Dermis blood vessel endothelial cell (primary cell): ENCODE data around the gene C1R. TPM values are rescaled to one million over a fixed set of nuclear protein-coding genes. Genes with fewer than 3 reads are reported as not detected.

Source experiments
- DNase-seq: peaks from one replicate; pipeline ENCODE4 v3.0.0; 2010
- total RNA-seq: library from RNA; depleted of rRNA; stranded (reverse); fragments of >200 nt; gene quantifications from 2 replicates; pipeline ENCODE4 v1.2.3, GENCODE V29; 2014

C1R gene
- total RNA-seq, 1 donor from 2014 or later = 2.0 TPM

DNA sequence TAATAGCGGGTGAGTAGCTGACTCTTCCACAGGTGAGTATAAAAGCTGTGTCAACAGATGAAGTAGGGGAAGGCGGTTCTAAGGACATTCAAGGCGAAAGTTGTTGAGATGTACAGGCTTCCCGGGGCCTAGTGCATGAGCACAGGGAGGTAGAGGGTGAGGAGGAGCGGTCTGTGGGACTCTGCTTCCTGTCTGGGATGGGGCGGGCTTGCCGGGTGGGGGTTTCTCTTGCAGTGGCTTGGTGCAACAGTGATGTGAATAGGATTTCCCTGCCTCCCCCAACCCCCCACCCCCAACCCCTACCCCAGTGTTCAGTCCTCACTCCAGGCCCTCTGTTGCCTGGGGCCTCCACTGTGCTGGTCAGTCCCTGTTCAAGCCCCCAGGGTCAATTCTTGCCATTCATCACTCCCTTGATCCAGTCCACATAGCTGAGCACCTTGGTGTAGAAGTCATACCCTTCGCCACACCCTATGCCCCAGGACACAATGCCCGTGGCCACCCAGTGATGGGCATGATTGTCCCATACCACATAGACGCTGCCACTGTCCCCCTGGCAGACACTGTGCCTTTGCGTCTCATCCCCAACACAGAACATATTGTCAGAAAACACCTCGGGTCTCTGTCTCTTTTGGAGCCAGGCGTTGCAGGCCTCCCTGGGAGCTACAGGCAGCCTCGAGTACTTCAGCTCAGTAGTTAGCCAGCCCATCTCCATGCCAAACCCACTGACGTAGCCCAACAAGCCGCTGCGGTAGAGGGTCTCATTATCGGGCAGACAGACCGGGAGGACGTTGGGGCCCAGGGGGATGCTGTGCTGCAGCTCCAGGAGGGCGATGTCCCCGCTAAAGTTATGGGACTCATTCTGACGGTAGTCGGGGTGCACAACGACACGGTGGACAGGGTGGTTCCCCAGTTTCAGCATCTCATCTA, 4.0 kb upstream of the C1R start:
- no peak for DNase-seq

DNA sequence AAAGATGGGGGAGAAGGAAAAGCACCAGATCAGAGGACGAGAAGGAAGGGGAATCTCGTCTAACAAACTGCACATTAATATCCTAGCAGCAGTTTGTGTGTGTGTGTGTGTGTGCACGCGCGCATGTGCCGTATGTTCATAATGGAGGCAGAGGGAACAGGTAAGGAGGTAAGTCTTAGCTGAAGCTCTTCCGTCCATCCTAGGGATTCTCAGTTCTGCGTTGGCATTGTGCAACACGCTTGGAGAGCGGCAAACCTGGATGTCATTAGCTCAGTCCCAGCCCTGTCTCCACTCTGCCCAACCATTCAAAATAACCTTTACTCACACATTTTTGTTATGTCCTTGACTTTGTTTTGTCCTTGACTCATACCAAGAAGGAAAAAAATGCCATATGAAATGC, 1.6 kb upstream of the C1R start:
- no peak for DNase-seq

DNA sequence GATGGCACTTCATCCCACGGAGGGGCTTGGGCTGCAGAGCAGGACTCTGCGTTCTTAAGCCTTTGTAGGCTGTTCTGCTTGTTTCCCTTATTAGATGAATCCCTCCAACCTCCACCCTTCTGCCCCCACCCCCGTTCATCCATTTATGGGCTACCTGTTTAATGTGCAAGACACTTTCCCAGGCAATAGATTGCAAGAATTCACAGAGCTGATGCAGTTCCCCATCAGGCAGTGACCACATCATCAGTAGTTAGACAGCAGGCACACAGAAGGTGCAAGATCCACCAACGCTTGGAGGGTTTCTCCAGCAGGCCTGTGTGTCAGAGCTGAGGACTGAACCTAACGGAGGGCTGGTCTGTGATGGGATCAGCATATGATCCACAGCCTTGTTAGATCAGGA, 1.2 kb upstream of the C1R start:
- no peak for DNase-seq

DNA sequence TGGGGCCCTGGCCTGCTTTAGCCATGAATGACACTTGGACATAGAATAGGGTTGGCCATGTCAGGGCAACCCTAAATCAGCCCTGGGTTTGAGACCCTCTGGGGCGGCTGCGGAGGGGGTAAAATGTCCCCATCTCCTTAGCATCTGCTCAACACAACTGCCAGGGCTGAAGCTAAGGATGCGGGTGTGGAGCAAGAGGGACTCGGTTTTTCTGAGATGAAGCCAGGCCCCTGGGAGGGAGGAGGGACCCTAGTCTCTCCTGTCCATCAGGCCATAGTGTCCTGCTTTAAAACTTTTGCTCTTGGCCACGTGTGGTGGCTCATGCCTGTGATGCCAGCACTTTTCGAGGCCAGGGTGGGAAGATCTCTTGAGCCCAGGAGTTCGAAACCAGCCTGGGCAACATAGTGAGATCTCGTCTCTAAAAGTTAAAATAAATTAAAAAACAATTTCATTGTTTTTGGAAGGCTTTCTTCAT, 778 bp upstream of the C1R start:
- no peak for DNase-seq

DNA sequence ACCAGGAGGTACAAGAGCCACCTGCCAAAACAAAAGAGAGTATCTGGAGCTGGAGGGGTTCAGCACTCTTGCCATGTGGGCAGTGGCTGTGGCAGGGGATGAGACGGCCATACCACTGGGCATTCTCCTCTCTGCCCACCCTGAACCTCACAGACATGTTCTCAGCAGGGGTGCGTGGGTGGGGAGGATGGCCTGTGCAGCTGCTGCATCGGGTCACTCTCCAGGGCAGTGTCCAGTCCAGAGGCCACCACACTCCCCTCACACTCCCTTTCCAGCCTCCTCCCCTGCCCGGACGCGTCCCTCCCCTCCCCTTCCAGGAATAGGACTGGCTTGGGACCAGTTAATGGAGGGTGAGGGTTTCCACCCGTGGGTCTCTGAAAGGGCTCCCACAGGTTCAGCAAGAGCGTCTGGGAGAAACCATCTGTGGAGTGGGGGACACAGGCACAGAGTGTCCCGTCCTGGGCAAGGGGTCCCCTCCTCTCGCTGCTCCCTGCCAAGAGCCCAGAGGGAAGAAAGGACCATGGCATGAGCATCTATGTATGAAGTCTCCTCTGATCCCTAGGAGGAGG, 501 bp downstream of the C1R start:
- no peak for DNase-seq

DNA sequence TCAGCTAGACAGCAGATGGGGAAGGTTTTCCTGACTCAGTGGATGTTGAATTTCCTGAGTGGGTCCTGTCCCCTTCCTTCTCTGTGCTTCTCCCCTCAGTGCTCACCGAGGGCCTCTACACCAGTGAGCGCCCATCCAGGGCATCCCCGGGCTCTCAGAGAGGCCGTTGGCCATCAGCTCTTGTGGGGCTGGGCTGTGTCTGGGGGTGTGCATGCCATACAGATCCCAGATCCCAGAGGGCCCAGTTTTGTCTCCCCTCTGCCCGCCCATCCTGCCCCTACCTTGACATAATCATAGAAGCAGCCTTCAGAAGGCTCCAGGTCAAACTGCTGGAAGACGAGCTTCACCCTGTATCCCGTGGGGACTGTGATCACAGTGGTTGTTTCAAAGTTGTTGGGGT, 1.1 kb downstream of the C1R start:
- no peak for DNase-seq

DNA sequence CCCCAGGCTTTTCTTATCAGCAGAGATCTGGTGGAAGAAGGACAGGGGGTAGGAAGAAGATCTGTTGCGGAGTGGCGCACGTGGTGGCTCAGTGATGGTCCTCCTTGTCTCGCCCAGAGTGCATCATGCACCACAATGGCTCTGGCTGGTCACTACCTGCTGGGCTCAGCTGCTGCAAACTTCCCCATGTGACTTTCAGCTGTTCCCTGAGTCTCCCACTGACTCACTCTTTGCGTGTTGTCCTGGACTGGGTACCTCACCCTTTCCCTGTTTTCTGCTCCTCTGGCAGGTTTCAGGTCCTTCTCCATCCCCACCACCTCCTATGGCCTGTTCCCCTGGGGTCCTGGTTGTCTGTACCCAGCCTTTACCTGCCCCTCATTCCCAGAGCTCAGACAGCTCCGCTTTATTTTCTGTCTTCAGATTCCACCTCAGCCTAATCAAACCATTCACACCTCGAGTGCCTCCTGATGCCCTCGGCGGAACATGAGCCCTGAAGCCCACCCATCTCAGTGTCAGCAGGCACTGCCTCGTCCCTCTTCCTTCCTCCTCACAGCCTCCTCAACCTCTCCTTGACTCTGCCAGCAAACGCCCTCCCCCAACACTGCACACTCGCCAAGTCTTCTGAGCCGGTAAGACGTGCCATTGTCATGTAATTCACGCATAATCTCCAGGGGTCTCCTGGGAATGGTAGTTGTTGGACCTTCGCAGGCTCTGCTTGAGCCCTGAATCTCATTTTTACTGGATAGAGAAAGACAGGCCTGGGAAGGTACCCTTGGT, 1.8 kb downstream of the C1R start:
- no peak for DNase-seq

DNA sequence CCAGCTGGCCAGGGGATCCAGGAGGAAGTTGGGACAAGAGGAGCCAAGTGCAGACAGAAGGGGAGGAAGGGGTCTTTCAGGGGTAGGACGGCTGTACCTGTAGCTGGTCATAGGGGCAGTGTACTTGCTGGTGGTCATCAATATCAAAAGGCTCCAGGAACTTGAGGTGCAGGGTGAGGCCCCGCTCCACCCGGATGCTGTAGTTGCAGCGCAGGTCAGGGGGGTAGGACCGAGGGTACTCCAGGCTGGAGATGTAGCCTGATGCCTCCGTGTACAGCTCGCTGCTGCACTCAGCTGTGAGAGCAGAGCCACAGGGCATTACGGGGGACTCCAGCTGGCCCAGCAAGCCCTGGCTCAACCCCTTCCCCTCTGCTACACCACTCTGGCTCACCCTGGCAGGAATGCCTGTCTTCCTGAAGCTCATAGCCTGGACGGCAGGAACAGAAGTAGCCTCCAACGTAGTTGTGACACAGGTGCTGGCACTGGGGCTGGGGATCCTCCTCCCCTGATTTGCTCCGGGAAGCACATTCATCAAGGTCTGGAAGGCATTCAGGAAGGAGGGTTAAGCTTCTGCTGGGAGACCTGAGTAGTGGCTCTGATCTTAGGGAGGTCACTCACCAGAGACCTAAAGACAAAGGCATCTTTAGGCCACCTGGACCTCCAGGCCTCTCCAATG, 2.9 kb downstream of the C1R start:
- no peak for DNase-seq

DNA sequence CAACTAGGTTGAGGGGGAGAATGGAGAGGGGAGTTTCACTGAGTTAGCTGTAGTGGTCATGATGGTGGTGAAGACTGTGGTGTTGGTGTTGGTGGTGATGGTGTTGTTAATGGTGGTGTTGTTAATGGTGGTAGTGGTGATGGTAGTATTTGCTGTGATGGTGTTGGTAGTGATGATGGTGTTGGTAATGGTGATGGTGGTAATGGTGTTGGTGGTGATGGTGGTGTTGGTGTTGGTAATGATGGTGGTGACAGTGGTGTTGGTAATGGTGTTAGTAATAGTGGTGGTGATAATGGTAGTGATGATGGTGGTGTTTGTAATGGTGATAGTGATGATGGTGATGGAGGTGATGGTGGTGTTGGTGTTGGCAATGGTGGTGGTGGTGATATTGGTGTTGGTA, 9.1 kb downstream of the C1R start:
- DNase-seq = no peak

DNA sequence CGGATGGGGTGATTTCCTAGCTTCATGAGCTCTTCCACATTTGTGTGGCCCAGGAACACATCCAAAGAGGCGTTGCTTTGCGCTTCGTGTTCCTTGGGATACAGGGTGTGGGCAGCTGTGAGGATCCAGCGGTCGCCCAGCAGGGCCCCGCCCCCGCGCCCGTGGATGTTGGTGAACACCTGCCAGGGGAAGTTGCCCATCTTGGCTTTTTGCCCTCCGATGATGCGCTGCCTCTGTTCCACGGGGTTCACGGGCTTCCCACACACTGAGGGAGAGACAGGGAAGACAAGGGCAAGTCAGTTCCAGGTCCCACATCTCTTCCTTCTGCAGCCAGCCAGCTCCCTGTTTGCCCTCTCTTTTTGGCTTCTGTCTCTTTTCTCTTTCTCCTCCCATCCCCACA, 11.2 kb downstream of the C1R start:
- DNase-seq = no peak

DNA sequence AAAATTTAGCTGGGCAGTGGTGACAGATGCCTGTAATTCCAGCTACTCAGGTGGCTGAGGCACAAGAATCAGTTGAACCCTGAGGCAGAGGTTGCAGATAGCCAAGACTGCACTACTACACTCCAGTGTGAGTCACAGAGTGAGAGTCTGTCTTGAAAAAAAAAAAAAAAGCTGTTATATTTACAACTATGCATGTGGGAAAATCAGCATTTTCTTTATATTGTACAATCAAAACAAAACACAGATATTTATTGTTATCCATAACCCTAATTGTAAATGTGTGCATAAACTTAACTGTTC, 12.5 kb downstream of the C1R start:
- no peak for DNase-seq

DNA sequence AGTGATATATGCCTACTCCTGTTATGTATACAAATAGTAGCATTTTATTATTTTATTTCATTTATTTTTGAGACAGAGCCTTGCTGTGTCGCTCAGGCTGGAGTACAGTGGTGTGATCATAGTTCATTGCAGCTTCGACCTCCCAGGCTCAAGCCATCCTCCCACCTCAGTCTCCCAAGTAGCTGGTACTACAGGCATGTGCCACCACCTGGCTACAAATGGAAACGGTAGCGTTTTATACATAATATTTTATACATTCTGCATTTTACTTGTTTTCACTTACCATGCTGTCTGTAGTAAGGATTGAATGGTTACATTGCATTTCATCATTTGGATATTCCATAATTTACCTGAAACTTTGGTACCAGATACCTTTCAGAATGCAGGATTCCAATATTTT, 14.1 kb downstream of the C1R start:
- DNase-seq = no peak

DNA sequence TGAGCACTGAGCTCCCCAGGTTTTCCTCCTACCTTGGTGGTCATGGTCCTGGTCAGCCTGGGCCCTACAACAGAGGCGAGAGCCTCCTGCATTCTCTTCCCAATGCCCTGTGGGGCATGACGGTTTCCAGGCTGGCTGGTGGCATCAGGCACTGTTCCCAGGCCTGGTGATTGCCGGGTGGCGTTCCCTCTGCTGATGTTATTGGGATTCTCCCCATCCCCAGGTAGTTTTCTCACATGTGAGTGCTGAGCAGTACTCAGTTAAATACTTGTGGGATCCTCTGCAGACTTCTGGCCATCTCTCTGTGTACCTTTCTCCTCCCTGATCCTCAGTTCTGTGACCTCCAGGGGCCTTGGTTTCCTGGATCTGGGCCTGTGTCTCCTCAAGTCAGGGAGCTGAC, 15.8 kb downstream of the C1R start:
- no peak for DNase-seq

DNA sequence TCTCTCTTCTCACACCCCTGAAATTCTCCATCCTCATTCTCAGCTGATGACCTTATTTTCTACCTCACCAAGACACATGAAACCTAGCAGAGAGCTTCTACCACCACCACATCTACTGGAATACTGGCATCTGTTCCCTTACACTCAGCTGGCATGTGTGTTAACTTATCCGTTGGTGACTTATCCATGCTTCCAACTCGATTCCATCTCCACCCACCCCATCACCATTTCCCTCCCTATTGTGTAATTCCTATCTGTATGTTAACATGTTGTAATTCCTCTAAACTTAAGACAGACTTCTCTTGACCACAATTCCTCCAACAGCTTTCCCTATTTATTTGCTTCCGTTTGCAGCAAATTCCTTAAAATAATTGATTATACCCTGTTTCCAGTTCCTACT, 16.3 kb downstream of the C1R start:
- no peak for DNase-seq

DNA sequence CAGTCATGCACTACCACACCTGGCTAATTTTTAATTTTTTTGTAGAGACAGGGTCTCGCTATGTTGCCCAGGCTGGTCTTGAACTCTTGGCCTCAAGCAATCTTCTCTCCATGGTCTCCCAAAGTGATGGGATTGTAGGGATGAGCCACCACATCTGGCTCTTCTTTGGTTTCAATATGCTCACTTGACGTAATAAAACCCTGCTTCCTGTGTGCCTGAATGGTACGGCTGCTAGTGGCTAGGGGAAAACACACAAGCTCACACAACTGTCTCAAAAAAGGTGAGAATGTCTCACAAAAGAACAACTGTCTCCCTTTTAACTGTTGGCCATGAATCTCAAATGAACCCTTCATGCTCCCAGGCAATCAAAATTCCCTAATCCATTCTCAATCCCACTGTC, 16.7 kb downstream of the C1R start:
- DNase-seq = no peak

DNA sequence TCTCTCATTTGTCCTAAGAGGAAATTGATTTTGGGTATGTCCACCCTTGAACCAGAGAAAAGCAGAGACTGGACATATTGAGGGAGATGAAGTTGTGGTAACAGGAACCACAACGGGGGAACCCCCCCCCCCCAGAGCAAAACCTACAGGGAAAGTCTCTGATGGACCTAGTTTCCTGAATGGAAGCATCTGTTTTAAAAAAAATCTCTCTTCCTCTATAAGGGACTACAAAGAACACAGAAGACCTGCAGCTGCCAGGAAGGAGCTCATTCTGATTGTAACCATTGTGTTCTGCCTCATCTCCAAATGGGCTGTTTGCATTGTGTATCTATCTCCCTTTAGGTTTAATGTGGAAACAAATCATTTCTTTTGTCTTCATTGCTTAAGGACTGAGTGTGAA, 18.3 kb downstream of the C1R start:
- DNase-seq = peak; percentile 48

DNA sequence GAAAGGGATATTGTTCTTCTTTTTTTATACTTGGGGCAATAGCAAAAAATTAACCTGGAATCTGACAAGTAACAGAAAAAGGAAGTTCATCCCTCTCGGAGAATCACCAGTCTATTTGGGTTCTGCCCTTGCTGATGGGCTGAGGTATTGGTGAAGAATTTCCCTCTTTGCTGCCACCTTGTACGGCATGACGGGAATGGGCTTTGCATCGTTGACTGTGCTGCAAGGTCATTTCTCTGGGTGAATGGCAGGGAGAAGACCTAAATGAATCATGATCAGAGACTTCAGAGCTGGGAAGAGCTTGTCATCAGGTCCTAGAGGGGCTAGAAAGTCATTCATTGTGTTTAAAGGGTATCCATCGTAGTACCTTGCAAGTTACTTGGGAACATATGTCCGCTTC, 19.7 kb downstream of the C1R start:
- no peak for DNase-seq

DNA sequence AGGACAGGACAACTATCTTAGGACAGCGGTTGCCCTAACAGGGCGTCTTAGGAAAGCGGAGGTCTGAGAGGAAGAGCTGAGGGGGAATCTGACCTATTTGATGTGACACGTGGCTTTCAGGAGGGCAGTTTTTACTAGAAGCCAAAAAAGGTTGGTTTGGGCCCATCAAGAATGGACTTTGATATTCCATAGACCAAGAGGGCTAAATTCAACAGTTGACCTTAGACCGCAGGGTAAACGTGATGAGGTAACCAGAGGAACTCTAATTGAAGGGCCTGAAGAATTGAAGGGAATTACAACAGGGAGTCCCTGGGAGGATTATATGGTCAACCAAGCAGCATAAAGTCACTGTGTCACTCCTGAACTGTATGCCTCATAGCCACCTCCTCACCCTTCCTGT, 20.2 kb downstream of the C1R start:
- no peak for DNase-seq

DNA sequence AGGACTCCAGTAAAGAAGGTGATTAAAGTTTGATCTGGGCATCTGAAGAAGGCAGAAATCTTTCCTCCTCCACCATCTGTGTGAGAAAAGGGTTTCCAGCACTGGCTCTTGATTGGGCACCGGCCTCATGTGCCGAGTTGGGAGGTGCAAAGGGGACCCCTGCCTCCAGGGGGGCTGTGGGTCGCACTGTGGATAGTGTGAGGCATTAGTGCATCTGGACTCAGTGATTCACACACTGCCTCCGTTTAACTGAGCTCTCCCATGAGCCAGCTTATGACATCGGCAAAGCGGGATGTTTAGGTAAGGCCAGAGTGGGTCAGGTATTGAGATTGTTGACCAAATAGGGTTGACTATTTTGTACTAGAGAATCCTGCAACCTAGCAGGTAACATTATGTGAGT, 22.9 kb downstream of the C1R start:
- no peak for DNase-seq

DNA sequence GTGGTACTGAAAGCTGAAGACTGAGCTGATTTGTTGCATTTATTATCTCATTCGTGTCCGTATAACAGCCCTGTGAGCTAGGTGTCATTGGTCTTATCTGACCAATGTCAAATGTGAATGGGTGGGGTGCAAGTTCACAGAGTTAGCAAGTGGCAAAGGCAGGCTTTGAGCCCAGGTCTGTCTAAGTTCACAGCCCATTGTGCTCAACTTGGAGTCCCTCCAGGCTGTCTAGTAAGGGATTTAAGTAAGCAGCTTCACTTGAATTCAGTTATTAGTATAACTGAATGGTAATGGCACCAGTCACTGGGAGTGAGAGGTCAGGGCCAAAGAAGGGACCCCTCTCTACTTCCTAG, 23.3 kb downstream of the C1R start:
- DNase-seq = no peak

DNA sequence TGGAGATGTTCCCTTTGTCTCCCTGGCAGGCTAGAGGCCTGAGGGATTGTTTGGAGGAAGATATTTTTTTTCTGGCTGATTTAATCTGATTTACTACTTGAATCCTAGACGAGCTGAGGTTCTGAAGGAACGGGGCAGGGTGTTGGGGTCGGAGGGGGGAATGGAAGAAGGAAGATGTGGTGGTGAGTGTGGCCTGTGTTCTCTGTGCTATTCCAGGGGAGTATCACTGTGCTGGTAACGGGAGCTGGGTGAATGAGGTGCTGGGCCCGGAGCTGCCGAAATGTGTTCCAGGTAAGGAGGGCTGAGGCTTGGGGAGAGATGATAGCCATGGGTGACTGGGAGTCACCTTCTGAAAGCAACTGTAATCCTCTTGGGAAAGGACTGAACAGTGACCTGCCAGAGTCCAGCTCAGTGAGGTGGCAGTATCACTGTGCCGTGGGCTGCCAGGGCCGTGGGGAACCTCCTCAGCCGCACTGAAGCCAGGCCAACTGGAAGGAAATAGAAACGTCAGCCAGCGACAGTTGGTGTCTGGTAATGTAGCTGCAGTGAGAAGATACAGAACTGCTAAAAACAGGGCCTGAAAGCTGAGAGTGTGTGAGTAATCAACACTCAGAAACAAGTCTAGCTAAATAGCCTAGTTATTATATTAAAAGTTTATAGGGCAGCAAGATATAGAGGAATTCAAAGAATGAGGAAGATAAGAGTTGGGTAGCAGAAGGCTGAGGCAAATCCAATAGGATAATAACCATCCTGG, 23.8 kb downstream of the C1R start:
- DNase-seq = no peak

DNA sequence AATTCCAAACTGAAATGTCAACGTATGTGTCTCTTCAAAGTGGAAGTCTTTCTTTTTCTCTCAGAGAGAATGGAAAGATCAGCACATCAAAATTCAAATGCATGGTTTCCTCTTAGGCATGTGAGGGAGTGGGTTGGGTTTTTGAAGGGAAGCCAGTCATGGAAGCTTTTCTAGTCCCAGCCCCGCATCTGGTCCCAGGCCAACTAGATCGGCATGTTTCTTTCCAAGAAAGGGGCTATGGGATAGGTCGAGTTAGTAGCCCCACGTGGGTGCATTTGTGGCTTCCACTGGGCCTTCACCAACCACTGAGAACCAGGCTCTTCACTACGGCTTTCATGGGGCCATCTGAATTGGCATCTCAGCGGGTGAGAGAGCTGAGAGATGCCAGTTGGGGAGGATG, 25.1 kb downstream of the C1R start:
- DNase-seq = no peak

DNA sequence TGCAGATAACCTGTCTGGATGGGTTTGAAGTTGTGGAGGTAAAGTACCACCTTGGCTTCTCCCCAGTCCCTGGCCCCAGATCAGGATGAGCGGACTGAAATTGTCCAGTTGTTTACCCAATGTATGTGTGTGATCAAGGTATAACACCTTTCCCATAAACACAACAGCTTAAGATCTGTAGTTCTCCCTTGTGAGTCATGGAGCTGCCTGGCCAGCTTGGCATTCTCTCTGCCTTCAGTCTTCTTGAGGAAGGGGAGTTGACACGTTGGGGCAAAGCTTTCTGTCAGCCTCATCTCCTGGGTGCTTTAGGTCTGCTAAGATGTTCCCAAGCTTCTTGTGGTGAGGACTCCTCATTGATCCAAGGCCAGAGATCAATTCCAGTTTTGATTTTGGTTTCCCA, 25.6 kb downstream of the C1R start:
- no peak for DNase-seq
